Neutrophil (primary cell): ENCODE data around the gene ARMH2.

Source experiments
- H3K27ac ChIP-seq: fragments of 200-600 bp; sonication (generic); 2 replicates; pipeline ENCODE4 v1.5.1; 2016; ENCODE audit warnings: mild to moderate bottlenecking, moderate library complexity
- H3K27me3 ChIP-seq: fragments of 200-600 bp; sonication (generic); 2 replicates; pipeline ENCODE4 v1.6.0; 2016; ENCODE audit warnings: mild to moderate bottlenecking
- H3K36me3 ChIP-seq: fragments of 200-600 bp; sonication (generic); 2 replicates; pipeline ENCODE4 v1.5.1; 2017
- H3K4me1 ChIP-seq, 2 experiments: fragments of 200-600 bp in 1 of 2; sonication (generic) in 1 of 2; 1 replicate in 1 of 2; 2 replicates in 1 of 2; pipeline versions ENCODE4 v1.5.1 to v1.6.1; 2013 to 2016; ENCODE audit warnings: low read depth in 1 of 2, low read length in 1 of 2, mild to moderate bottlenecking in 1 of 2, moderate library complexity in 1 of 2; ENCODE audit not compliant: control insufficient read depth in 1 of 2, insufficient read depth in 1 of 2
- H3K4me3 ChIP-seq, 2 experiments: fragments of 200-600 bp in 1 of 2; sonication (generic) in 1 of 2; 1 replicate in 1 of 2; 2 replicates in 1 of 2; pipeline ENCODE4 v1.5.1; 2013 to 2016; ENCODE audit warnings: low read depth in 1 of 2, low read length in 1 of 2, mild to moderate bottlenecking in 1 of 2, moderate library complexity in 1 of 2
- H3K9me3 ChIP-seq: fragments of 200-600 bp; sonication (generic); 2 replicates; pipeline ENCODE4 v1.5.1; 2016
- TF ChIP-seq, protein P1 (sequence below): fragments of 200-600 bp; sonication (generic); IDR thresholded peaks from 2 replicates; pipeline ENCODE4 v1.5.1; 2016; ENCODE audit warnings: antibody characterized with exemption

Gene ARMH2

GRCh38 chr6:24827162-24827561 lies 28.4 kb upstream of the ARMH2 start:
- TF ChIP-seq, protein P1, sequence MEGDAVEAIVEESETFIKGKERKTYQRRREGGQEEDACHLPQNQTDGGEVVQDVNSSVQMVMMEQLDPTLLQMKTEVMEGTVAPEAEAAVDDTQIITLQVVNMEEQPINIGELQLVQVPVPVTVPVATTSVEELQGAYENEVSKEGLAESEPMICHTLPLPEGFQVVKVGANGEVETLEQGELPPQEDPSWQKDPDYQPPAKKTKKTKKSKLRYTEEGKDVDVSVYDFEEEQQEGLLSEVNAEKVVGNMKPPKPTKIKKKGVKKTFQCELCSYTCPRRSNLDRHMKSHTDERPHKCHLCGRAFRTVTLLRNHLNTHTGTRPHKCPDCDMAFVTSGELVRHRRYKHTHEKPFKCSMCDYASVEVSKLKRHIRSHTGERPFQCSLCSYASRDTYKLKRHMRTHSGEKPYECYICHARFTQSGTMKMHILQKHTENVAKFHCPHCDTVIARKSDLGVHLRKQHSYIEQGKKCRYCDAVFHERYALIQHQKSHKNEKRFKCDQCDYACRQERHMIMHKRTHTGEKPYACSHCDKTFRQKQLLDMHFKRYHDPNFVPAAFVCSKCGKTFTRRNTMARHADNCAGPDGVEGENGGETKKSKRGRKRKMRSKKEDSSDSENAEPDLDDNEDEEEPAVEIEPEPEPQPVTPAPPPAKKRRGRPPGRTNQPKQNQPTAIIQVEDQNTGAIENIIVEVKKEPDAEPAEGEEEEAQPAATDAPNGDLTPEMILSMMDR, result no peak
- Histone ChIP-seq H3K27ac (no peak overlapping the region), H3K4me3 (no peak overlapping the region), H3K36me3 (peaks cover 100% of the 10 kb centered on the region), H3K4me1 (no peaks in the 10 kb centered on the region), H3K27me3 (no peaks in the 10 kb centered on the region), H3K9me3 (peaks cover 16% of the 10 kb centered on the region)

DNA sequence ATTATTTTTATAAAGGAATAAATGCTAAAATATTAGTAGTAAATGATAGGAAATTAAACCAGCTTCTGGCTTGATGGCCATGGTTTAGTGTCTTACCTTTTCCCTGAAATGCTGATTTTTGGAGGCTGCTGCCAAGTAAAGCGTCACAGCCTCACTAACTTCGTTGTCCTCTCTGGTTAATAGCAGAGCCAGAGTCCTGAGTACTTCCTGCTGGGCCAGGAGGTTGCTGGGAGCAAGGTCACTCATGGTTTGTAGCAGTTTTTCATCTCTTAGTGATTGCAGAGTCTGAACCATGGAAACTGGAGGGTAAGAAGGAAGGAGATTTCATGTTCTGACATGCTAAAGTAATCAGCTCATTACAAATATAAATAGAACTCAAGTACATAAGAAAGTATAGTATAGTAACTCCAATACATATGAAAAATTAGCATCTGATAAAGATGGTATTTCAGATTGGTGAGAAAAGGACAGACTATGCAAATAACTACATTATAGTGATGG lies 26.5 kb upstream of the ARMH2 start:
- Histone ChIP-seq H3K4me3 (no peak overlapping the region), H3K27ac (no peak overlapping the region), H3K4me1 (no peaks in the 10 kb centered on the region), H3K9me3 (peaks cover 16% of the 10 kb centered on the region), H3K36me3 (peaks cover 100% of the 10 kb centered on the region), H3K27me3 (no peaks in the 10 kb centered on the region)
- TF ChIP-seq, protein P1, result no peak

DNA sequence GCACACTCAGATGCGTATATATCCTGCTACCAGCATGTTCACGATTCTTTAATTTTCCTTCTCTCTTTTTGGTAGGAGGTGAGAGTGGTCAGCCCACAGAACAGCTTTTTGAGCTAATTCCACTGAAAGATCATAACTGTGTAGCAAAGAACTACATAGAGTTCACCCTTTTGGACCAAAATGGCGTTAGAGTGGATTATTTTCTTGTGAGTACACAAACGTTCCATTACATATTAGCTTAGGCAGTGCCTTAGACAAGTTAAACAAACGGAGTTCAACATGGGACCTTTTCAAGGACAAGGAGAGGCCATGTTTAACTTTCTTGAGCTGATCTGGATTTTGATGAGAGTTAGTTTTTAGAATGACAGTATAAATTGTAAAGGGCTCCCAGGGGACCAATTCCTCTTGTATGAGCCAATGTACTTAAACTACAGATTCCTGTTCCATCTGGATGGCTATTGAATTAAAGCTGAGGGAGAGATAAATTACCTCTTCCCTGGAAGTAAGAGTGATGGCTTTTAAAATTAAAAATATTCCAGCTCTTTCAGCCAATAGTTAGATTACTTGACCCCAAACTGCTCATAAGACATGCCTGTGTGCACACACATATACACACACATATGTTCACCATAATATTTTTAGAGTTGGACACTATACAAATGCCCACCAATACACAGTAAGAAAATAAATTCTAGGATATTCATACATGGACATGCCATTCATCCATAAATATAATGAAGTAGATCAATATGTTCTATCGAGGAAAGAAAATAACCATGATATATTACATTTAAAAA lies 25.6 kb upstream of the ARMH2 start:
- Histone ChIP-seq H3K36me3 (peaks cover 100% of the 10 kb centered on the region), H3K27me3 (no peaks in the 10 kb centered on the region)

DNA sequence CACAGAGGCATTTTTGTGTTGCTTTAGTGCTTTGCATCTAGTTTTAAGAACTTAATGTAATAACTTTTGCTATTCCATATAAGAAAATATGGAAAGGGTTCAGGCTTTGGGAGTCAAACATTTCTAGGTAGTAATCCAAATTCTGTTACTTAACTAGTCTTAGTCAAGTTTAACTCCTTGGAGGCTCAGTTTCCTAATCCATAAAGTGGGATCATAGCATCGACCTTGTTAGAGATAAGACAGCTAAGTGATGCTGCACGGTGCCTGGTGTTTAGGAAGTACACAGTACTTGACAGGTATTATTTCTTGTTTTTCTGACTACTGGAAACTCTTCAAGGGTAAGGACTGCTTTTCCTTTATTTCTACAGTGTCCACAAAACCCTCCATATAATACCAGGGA lies 24.5 kb upstream of the ARMH2 start:
- peaks cover 15% of the 10 kb centered on the region for H3K9me3 ChIP-seq
- TF ChIP-seq, protein P1, result no peak

More for the DNA sequence above, 25.6 kb upstream of the ARMH2 start:
- Histone ChIP-seq H3K4me3 (no peak overlapping the region), H3K9me3 (peaks cover 16% of the 10 kb centered on the region), H3K27ac (no peak overlapping the region), H3K4me1 (no peaks in the 10 kb centered on the region)
- TF ChIP-seq, protein P1, result no peak

GRCh38 chr6:24822696-24823095 lies 24.0 kb upstream of the ARMH2 start:
- H3K27ac ChIP-seq, result no peak overlapping the region
- H3K4me1 ChIP-seq, result no peaks in the 10 kb centered on the region
- TF ChIP-seq, protein P1, result no peak
- no peaks in the 10 kb centered on the region for H3K27me3 ChIP-seq
- no peak overlapping the region for H3K4me3 ChIP-seq
- peaks cover 100% of the 10 kb centered on the region for H3K36me3 ChIP-seq
- H3K9me3 ChIP-seq, result peaks cover 10% of the 10 kb centered on the region

More for the DNA sequence above, 24.5 kb upstream of the ARMH2 start:
- Histone ChIP-seq H3K27ac (no peak overlapping the region), H3K4me1 (no peaks in the 10 kb centered on the region), H3K36me3 (peaks cover 100% of the 10 kb centered on the region), H3K27me3 (no peaks in the 10 kb centered on the region), H3K4me3 (no peak overlapping the region)
